PFSK-1 (cell line): Measurements from ENCODE around the gene UST.

ENCODE experiments used
- POLR2AphosphoS5 ChIP-seq: IDR thresholded peaks from 2 replicates; pipeline ENCODE4 v1.6.1; 2012; ENCODE audit warnings: low read depth, mild to moderate bottlenecking, control low read depth, low read length, moderate library complexity
- REST ChIP-seq, 2 experiments: IDR thresholded peaks; 2 replicates each; pipeline versions ENCODE4 v1.6.1 to v1.8.0; 2011 to 2012; ENCODE audit warnings: low read depth in 2 of 2, low read length in 2 of 2, control low read depth in 1 of 2, inconsistent platforms in 1 of 2, mild to moderate bottlenecking in 1 of 2, moderate library complexity in 1 of 2; ENCODE audit not compliant: insufficient read depth in 1 of 2
- SIN3A ChIP-seq: IDR thresholded peaks from 2 replicates; pipeline ENCODE4 v1.6.1; 2012; ENCODE audit warnings: mild to moderate bottlenecking, low read length, moderate library complexity, borderline replicate concordance; ENCODE audit not compliant: insufficient read depth
- TAF1 ChIP-seq: IDR thresholded peaks from 2 replicates; pipeline ENCODE4 v1.6.1; 2012; ENCODE audit warnings: low read length, control low read depth, borderline replicate concordance; ENCODE audit not compliant: insufficient read depth

- TF ChIP-seq POLR2AphosphoS5 (no peak), REST (IDR thresholded peaks at IDR 0.05; ENCODE audit: insufficient read depth in 1 of 2, low read depth in 2 of 2, low read length in 2 of 2) (no peak), TAF1 (no peak), SIN3A (no peak)
Measured at GRCh38 chr6:148979014-148979901, 232.4 kb downstream of the UST start.
